HEK293T (cell line): Measurements from ENCODE around the gene TENT5A.

Experiments used
- ARNT ChIP-seq: fragments of 450-650 bp; IDR thresholded peaks from 2 replicates; pipeline ENCODE4 v1.6.1; 2017; ENCODE audit warnings: mild to moderate bottlenecking
- FOXA1 ChIP-seq: fragments of 450-650 bp; IDR thresholded peaks from 2 replicates; pipeline ENCODE4 v1.6.1; 2016; ENCODE audit warnings: mild to moderate bottlenecking
- FOXK2 ChIP-seq: fragments of 450-650 bp; IDR thresholded peaks from 2 replicates; pipeline ENCODE4 v1.6.1; 2016; ENCODE audit warnings: mild to moderate bottlenecking
- FOXM1 ChIP-seq: fragments of 450-650 bp; IDR thresholded peaks from 2 replicates; pipeline ENCODE4 v1.6.1; 2017; ENCODE audit warnings: mild to moderate bottlenecking, borderline replicate concordance
- SP1 ChIP-seq: fragments of 450-650 bp; IDR thresholded peaks from 2 replicates; pipeline ENCODE4 v1.6.1; 2017

DNA sequence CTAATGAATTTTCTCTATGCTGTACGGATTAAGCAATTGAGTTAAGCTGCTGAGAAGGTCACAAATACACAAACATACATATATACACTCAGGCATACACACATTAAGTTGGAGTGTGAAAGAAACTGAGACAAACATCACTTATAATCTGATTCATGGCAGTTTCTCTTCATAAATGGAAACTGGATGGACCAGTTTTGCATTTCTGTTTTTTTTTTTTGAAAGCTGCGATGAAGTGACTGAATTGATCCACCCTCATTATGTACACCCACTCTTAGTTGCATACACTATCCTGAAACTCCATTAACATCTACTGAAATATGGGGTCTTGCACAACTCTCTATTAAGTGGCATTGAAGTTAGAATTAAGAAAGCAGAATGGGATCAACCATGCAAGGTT is 32.9 kb upstream of the TENT5A start:
- TF ChIP-seq FOXK2 (no peak), SP1 (no peak), FOXM1 (no peak), ARNT (no peak), FOXA1 (no peak)
